K562 (cell line): ENCODE results near the gene EXOC3L1. TPM values are rescaled to one million over a fixed set of nuclear protein-coding genes. Genes with fewer than 3 reads are reported as not detected.

Experiments used
- ATAC-seq: fragments of 200-7000 bp; cut with Tn5 transposase; 3 replicates; pipeline ENCODE4 v1.9.1; 2020; ENCODE audit warnings: moderate library complexity
- BruUV-seq: library from RNA; stranded (reverse); fragments of 400-500 nt; replicated peaks from 2 replicates; lab custom pipeline; 2021; lab: Mats Ljungman, UMichigan
- CTCF ChIA-PET: fragments of 300-600 bp; formaldehyde crosslinking; extraction: SDS; loops from one replicate; lab custom pipeline; 2021; ENCODE audit warnings: low intra/inter-chr PET ratio; lab: Yijun Ruan, JAX
- POLR2A ChIA-PET: fragments of 300-600, 350-650 bp; sonication (Branson Sonifier 250); formaldehyde crosslinking; extraction: SDS; loops from one replicate; lab custom pipeline; 2021; ENCODE audit warnings: antibody characterized with exemption, inconsistent platforms; lab: Yijun Ruan, JAX
- DNase-seq, 4 experiments: peaks; one replicate each; pipeline versions ENCODE4 v3.0.0 to v3.0.0-alpha.2; 2011 to 2018; ENCODE audit warnings: low spot score in 3 of 4, mixed read lengths in 3 of 4; ENCODE audit errors: extremely low read depth in 1 of 4
- FAIRE-seq: peaks from 2 replicates; lab custom pipeline; 2011; peaks lifted over from hg19 to GRCh38; lab: Jason Lieb, UNC
- H2AFZ ChIP-seq: 2 replicates; pipeline ENCODE4 v1.6.0; 2011; ENCODE audit warnings: low read depth, low read length, control low read depth, inconsistent platforms
- H3K27ac ChIP-seq: fragments of 200-600 bp; 3 replicates; pipeline ENCODE4 v1.8.0; 2011; ENCODE audit warnings: low read depth, mild to moderate bottlenecking, control low read depth, inconsistent platforms, low read length, moderate library complexity, mixed read lengths; ENCODE audit errors: extremely low read depth
- H3K27me3 ChIP-seq, 2 experiments: fragments of 300-600 bp in 1 of 2; 2 replicates in 1 of 2; 3 replicates in 1 of 2; pipeline versions ENCODE4 v1.6.0 to v1.8.0; 2011; ENCODE audit warnings: inconsistent platforms in 2 of 2, low read length in 2 of 2, mild to moderate bottlenecking in 1 of 2, mixed read lengths in 1 of 2, moderate library complexity in 1 of 2; ENCODE audit not compliant: control insufficient read depth in 2 of 2, insufficient read depth in 2 of 2
- H3K36me3 ChIP-seq: fragments of 300-600 bp; 3 replicates; pipeline ENCODE4 v1.8.0; 2011; ENCODE audit warnings: mild to moderate bottlenecking, low read length, inconsistent platforms; ENCODE audit not compliant: control insufficient read depth, insufficient read depth
- H3K4me1 ChIP-seq, 2 experiments: fragments of 200-600 bp in 1 of 2; replicated peaks in 1 of 2; 2 replicates in 1 of 2; 3 replicates in 1 of 2; pipeline versions ENCODE4 v1.5.1 to v1.8.0; 2011; ENCODE audit warnings: inconsistent platforms in 2 of 2, low read length in 2 of 2, mild to moderate bottlenecking in 1 of 2, mixed read lengths in 1 of 2, moderate library complexity in 1 of 2; ENCODE audit not compliant: control insufficient read depth in 2 of 2, insufficient read depth in 2 of 2
- H3K4me2 ChIP-seq: 2 replicates; pipeline ENCODE4 v1.6.1; 2011; ENCODE audit warnings: low read length, control low read depth, inconsistent platforms, mixed read lengths; ENCODE audit not compliant: insufficient read depth
- H3K4me3 ChIP-seq: fragments of 200-600 bp; sonication (generic), shearing (Covaris generic); 2 replicates; pipeline ENCODE4 v1.5.1; 2016; ENCODE audit warnings: control low read depth, inconsistent platforms
- H3K79me2 ChIP-seq: fragments of 200-600 bp; 3 replicates; pipeline ENCODE4 v1.8.0; 2011; ENCODE audit warnings: low read length, inconsistent platforms; ENCODE audit not compliant: control insufficient read depth, insufficient read depth
- H3K9ac ChIP-seq, 2 experiments: 2 replicates each; pipeline versions ENCODE4 v1.6.0 to v1.6.1; 2011; ENCODE audit warnings: low read depth in 2 of 2, low read length in 2 of 2, control low read depth in 1 of 2, inconsistent platforms in 1 of 2, mild to moderate bottlenecking in 1 of 2, mixed read lengths in 1 of 2; ENCODE audit not compliant: insufficient read depth in 1 of 2
- H3K9me1 ChIP-seq: one replicate; pipeline ENCODE4 v1.6.0; 2011; ENCODE audit warnings: inconsistent platforms, mild to moderate bottlenecking, low read length, moderate library complexity; ENCODE audit not compliant: control insufficient read depth, insufficient read depth
- H3K9me3 ChIP-seq: replicated peaks from 2 replicates; pipeline ENCODE4 v1.5.1; 2011; ENCODE audit warnings: low read depth, low read length, inconsistent platforms; ENCODE audit not compliant: control insufficient read depth, insufficient read depth
- H4K20me1 ChIP-seq: replicated peaks from 2 replicates; pipeline ENCODE4 v1.6.1; 2011; ENCODE audit warnings: low read length, inconsistent platforms, mixed read lengths; ENCODE audit not compliant: control insufficient read depth, insufficient read depth
- C11orf30 ChIP-seq: fragments of 450-650 bp; IDR thresholded peaks from 2 replicates; pipeline ENCODE4 v1.6.1; 2016; ENCODE audit warnings: low read depth, mild to moderate bottlenecking
- ETS2 ChIP-seq: IDR thresholded peaks from 2 replicates; pipeline ENCODE4 v1.6.1; 2016; ENCODE audit warnings: borderline replicate concordance, missing genetic modification characterization, mild to moderate bottlenecking, moderate library complexity, missing compliant biosample characterization; ENCODE audit not compliant: poor library complexity, severe bottlenecking
- MAFF ChIP-seq: IDR thresholded peaks from 2 replicates; pipeline ENCODE4 v1.6.1; 2012; ENCODE audit warnings: low read length, improper control_type of control experiment
- MTA2 ChIP-seq: fragments of 450-650 bp; IDR thresholded peaks from 2 replicates; pipeline ENCODE4 v1.6.1; 2016; ENCODE audit warnings: low read depth
- NCOA2 ChIP-seq, 2 experiments: fragments of 450-650 bp; IDR thresholded peaks; 2 replicates each; pipeline ENCODE4 v1.6.1; 2018; ENCODE audit warnings: mild to moderate bottlenecking in 2 of 2, moderate library complexity in 1 of 2; ENCODE audit not compliant: partially characterized antibody in 2 of 2
- NR2C2 ChIP-seq, 2 experiments: fragments of 200-800 bp in 1 of 2; sonication (Bioruptor generic) in 1 of 2; sonication (generic) in 1 of 2; formaldehyde crosslinking in 1 of 2; IDR thresholded peaks; 2 replicates each; pipeline versions ENCODE4 v1.6.1 to v1.8.0; 2016 to 2022; ENCODE audit warnings: mild to moderate bottlenecking in 1 of 2, missing compliant biosample characterization in 1 of 2, missing genetic modification characterization in 1 of 2, missing genetic modification reagents in 1 of 2
- PCBP2 ChIP-seq: fragments of 200-400 bp; formaldehyde crosslinking; IDR thresholded peaks from 2 replicates; pipeline ENCODE4 v1.6.1; 2018; ENCODE audit warnings: low read length, low read depth, mild to moderate bottlenecking, moderate library complexity; ENCODE audit not compliant: poor library complexity, severe bottlenecking
- SAFB2 ChIP-seq: fragments of 200-400 bp; formaldehyde crosslinking; IDR thresholded peaks from 2 replicates; pipeline ENCODE4 v1.6.1; 2018; ENCODE audit warnings: borderline replicate concordance, low read length, low read depth, moderate library complexity; ENCODE audit not compliant: severe bottlenecking
- TAF1 ChIP-seq: IDR thresholded peaks from 2 replicates; pipeline ENCODE4 v1.6.1; 2011; ENCODE audit warnings: mild to moderate bottlenecking, low read length, moderate library complexity; ENCODE audit not compliant: insufficient read depth, control insufficient read depth, severe bottlenecking; ENCODE audit errors: extremely low read depth
- ZBTB8A ChIP-seq: fragments of 450-650 bp; IDR thresholded peaks from 2 replicates; pipeline ENCODE4 v1.6.1; 2018; ENCODE audit warnings: mild to moderate bottlenecking, moderate library complexity; ENCODE audit not compliant: partially characterized antibody
- ZFP36 ChIP-seq: fragments of 150-350 bp; IDR thresholded peaks from 2 replicates; pipeline ENCODE4 v1.6.1; 2018; ENCODE audit warnings: low read length, low read depth; ENCODE audit not compliant: partially characterized antibody
- ZNF24 ChIP-seq: fragments of 450-650 bp; IDR thresholded peaks from 2 replicates; pipeline ENCODE4 v1.6.1; 2016
- ZNF436 ChIP-seq: fragments of 250-450, 450-650 bp; sonication (Bioruptor Pico); formaldehyde crosslinking; IDR thresholded peaks from 2 replicates; pipeline ENCODE4 v1.7.0; 2020; ENCODE audit warnings: mild to moderate bottlenecking
- WGBS: fragments of 100-300 bp; shearing (Covaris generic); methylation state at CpG from one replicate; pipeline ENCODE4 v1.1.6; 2016; ENCODE audit warnings: low coverage, mixed read lengths; ENCODE audit not compliant: insufficient coverage; ENCODE audit errors: missing lambda C conversion rate; 5-methylcytosine and 5-hydroxymethylcytosine counted together
- in situ Hi-C: fragments of 300-500 bp; cut with MboI; formaldehyde crosslinking; loops from 4 replicates; pipeline ENCODE4 v1.15.0; 2018; ENCODE audit warnings: inconsistent platforms, mixed read lengths
- intact Hi-C: fragments of 100-400 bp; cut with micrococcal nuclease; formaldehyde crosslinking; loops from 2 replicates; pipeline ENCODE4 v1.14.2; 2022
- polyA plus RNA-seq, 8 experiments: library from polyadenylated mRNA; depleted of rRNA in 4 of 8; stranded (reverse) in 5 of 8; unstranded in 3 of 8; fragments of >200 nt; fragmentation: Nextera tagmentation in 2 of 8; fragmentation: Illumina TruSeq in 1 of 8; extraction: Ambion mirVana in 2 of 8; extraction: Trizol in 1 of 8; gene quantifications; 2 replicates each; pipeline versions ENCODE4 v1.2.1 to v1.2.3, GENCODE V29; 2011 to 2014; ENCODE audit warnings: inconsistent platforms in 1 of 8, missing spikeins in 1 of 8
- total RNA-seq, 7 experiments: library from RNA; depleted of rRNA in 6 of 7; stranded (reverse); fragments of >200 nt in 6 of 7; fragmentation: Illumina TruSeq in 2 of 7; extraction: Trizol in 2 of 7; gene quantifications; 2 replicates each; pipeline versions ENCODE4 v1.2.1 to v1.2.3, GENCODE V29; 2011 to 2021; ENCODE audit warnings: low replicate concordance in 1 of 7
- TF ChIP-seq, protein P1 (sequence below): fragments of 250-450 bp; sonication (Bioruptor Pico); IDR thresholded peaks from 2 replicates; pipeline ENCODE4 v1.8.0; 2022; ENCODE audit warnings: moderate library complexity, mild to moderate bottlenecking, inconsistent platforms
- TF ChIP-seq, protein P2 (sequence below): fragments of 450-650 bp; formaldehyde crosslinking; IDR thresholded peaks from 2 replicates; pipeline ENCODE4 v1.4.0; 2020; ENCODE audit warnings: mild to moderate bottlenecking, moderate library complexity
- TF ChIP-seq, protein P3 (sequence below): sonication (generic); formaldehyde crosslinking; IDR thresholded peaks from 2 replicates; pipeline ENCODE4 v1.8.1; 2023; ENCODE audit warnings: mild to moderate bottlenecking, missing genetic modification reagents

EXOC3L1 gene
- total and polyA plus RNA-seq, 9 of the 15 experiments (the other 6 are each of a cell fraction or from before 2014, with no cell fraction given): 0.08 TPM; not detected in 8

DNA sequence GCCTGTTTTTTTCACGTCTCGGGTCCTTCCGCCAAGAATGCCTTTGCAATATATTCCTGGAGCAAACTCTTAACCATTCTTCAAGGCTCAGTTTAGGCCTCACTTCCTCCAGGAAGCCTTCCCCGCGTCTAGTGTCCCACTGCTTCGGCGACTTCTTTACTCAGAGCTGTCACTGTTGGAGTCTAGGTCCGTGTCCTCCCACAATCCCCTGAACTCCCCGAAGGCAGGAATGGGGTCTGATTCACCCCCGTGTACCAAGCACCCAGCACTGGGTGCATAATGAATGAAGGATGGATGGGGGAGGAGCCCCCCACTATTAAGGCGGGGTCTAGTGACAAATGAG, 6.7 kb downstream of the EXOC3L1 start:
- Histone ChIP-seq H3K4me2 (peak overlapping the region; percentile 99), H2AFZ (peak overlapping the region; percentile 91), H3K27me3 (no peaks in the 10 kb centered on the region), H4K20me1 (peaks cover 11% of the 10 kb centered on the region), H3K9me1 (no peaks in the 10 kb centered on the region), H3K36me3 (no peaks in the 10 kb centered on the region), H3K9me3 (no peaks in the 10 kb centered on the region), H3K27ac (peak overlapping the region; percentile 91), H3K79me2 (peaks cover 14% of the 10 kb centered on the region), H3K4me3 (peak overlapping the region; percentile 61), H3K9ac (peak overlapping the region; percentile 81 to 97; a peak in 3 of 4 replicates), H3K4me1 (peaks cover 13 to 52% of the 10 kb centered on the region in 2 experiments)
- CTCF ChIA-PET: interaction anchor here (1.2 kb wide), 1 partner anchor 206 kb away, joined by 5 read pairs; no protein-coding TSS in a partner anchor
- in situ Hi-C loops: no loop called here
- BruUV-seq: no TSS peak
- DNase-seq (no peak), FAIRE-seq (no peak), ATAC-seq (no peak)
- intact Hi-C loops: loop anchor here (1.0 to 10.0 kb wide), 3 partner anchors 63 to 228 kb away; no protein-coding TSS in a partner anchor
- 3% methylated on average over 11 of the region's 11 CpGs for WGBS
- POLR2A ChIA-PET: interaction anchor here (0.7 to 1.4 kb wide), 2 partner anchors 19 to 178 kb away, joined by 3 read pairs; no protein-coding TSS in a partner anchor
- TF ChIP-seq NCOA2 (IDR thresholded peaks at IDR 0.05; ENCODE audit: partially characterized antibody in 2 of 2): no peak
- no peak for TF ChIP-seq MTA2
- TF ChIP-seq ZNF24: peak; percentile 74; the same call in 1 of the 2 replicates
- TF ChIP-seq, protein P1, sequence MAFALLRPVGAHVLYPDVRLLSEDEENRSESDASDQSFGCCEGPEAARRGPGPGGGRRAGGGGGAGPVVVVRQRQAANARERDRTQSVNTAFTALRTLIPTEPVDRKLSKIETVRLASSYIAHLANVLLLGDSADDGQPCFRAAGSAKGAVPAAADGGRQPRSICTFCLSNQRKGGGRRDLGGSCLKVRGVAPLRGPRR (CRISPR knock-in tag): no peak
- TF ChIP-seq C11orf30: no peak
- TF ChIP-seq ETS2: no peak
- TF ChIP-seq MAFF: no peak
- TF ChIP-seq, protein P2, sequence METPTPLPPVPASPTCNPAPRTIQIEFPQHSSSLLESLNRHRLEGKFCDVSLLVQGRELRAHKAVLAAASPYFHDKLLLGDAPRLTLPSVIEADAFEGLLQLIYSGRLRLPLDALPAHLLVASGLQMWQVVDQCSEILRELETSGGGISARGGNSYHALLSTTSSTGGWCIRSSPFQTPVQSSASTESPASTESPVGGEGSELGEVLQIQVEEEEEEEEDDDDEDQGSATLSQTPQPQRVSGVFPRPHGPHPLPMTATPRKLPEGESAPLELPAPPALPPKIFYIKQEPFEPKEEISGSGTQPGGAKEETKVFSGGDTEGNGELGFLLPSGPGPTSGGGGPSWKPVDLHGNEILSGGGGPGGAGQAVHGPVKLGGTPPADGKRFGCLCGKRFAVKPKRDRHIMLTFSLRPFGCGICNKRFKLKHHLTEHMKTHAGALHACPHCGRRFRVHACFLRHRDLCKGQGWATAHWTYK (CRISPR knock-in tag): no peak
- TF ChIP-seq, protein P3, sequence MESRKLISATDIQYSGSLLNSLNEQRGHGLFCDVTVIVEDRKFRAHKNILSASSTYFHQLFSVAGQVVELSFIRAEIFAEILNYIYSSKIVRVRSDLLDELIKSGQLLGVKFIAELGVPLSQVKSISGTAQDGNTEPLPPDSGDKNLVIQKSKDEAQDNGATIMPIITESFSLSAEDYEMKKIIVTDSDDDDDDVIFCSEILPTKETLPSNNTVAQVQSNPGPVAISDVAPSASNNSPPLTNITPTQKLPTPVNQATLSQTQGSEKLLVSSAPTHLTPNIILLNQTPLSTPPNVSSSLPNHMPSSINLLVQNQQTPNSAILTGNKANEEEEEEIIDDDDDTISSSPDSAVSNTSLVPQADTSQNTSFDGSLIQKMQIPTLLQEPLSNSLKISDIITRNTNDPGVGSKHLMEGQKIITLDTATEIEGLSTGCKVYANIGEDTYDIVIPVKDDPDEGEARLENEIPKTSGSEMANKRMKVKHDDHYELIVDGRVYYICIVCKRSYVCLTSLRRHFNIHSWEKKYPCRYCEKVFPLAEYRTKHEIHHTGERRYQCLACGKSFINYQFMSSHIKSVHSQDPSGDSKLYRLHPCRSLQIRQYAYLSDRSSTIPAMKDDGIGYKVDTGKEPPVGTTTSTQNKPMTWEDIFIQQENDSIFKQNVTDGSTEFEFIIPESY (CRISPR knock-in tag): no peak; the same call in 1 of the 2 replicates
- no peak for TF ChIP-seq NR2C2 (CRISPR knock-in tag; IDR thresholded peaks at IDR 0.05)
- peak; percentile 23; the same call in 1 of the 2 replicates for TF ChIP-seq NR2C2 (tag; IDR thresholded peaks at IDR 0.05)
- peak; percentile 77 for TF ChIP-seq ZNF436 (CRISPR knock-in tag)
- no peak for TF ChIP-seq PCBP2
- TF ChIP-seq ZFP36: peak; percentile 95
- no peak for TF ChIP-seq SAFB2
- no peak for TF ChIP-seq TAF1
- no peak for TF ChIP-seq ZBTB8A
